Motor neuron (in vitro differentiated cells): ENCODE results near the gene TMC1. TPM values are rescaled to one million over a fixed set of nuclear protein-coding genes. Genes with fewer than 3 reads are reported as not detected.
"Not testable (repeated sequence)": the region's sequence is repeated elsewhere in the genome, so short reads cannot be mapped to it uniquely, and the experiment has no call there.

Experiments used
- ATAC-seq, 8 experiments: fragments of 200-7000 bp; cut with Tn5 transposase; replicated peaks in 6 of 8; 2 replicates each; pipeline ENCODE4 v1.8.0; 2021; ENCODE audit warnings: mild to moderate bottlenecking in 8 of 8, moderate library complexity in 8 of 8
- H3K27ac ChIP-seq, 2 donors: fragments of 250-450 bp; sonication (Bioruptor Pico); 2 replicates each; pipeline ENCODE4 v1.9.0; 2021; ENCODE audit warnings: antibody characterized with exemption in 2 of 2, mild to moderate bottlenecking in 2 of 2, moderate library complexity in 1 of 2
- H3K4me1 ChIP-seq, 2 donors: fragments of 250-450 bp; sonication (Bioruptor Pico); replicated peaks in 1 of 2; 2 replicates each; pipeline ENCODE4 v1.6.1; 2021; ENCODE audit warnings: antibody characterized with exemption in 2 of 2, mild to moderate bottlenecking in 2 of 2, moderate library complexity in 1 of 2
- H3K4me3 ChIP-seq, 5 donors: fragments of 250-450 bp; sonication (Bioruptor Pico); 2 replicates each; pipeline ENCODE4 v1.9.0; 2021; ENCODE audit warnings: antibody characterized with exemption in 5 of 5, mild to moderate bottlenecking in 5 of 5, moderate library complexity in 4 of 5
- WGBS, 10 experiments: fragments of 450-650 bp; shearing (Covaris generic); methylation state at CpG; one replicate each; pipeline ENCODE4 v1.0.0; 2022; 5-methylcytosine and 5-hydroxymethylcytosine counted together
- in situ Hi-C, 9 experiments: fragments of 400-800 bp; cut with MboI; loops; one replicate each; pipeline ENCODE4 v1.15.0; 2021; ENCODE audit warnings: low sequenced_read_pairs in 9 of 9, low pct_unique_long_range_greater_than_20kb in 2 of 9; ENCODE audit not compliant: unreplicated experiment in 9 of 9
- total RNA-seq, 8 experiments: library from RNA; unstranded; fragments of 300-600 nt; gene quantifications; 2 replicates each; pipeline versions ENCODE4 v1.2.3 to v1.2.4, GENCODE V29; 2022

Gene TMC1
- total RNA-seq, 8 experiments from 2014 or later = 0.18 to 7.6 (median 0.85) TPM

GRCh38 chr9:72529531-72529930 lies 8.1 kb downstream of the TMC1 start:
- WGBS, 10 experiments = 44 to 88% (median 73%) methylated on average over 1 of the region's 1 CpG; no CpG with 5 or more reads in 2 of the 10 experiments
- Histone ChIP-seq H3K4me1 (peaks cover 20 to 27% of the 10 kb centered on the region in 2 donors), H3K27ac (no peak overlapping the region), H3K4me3 (no peak overlapping the region)
- ATAC-seq = no peak
- in situ Hi-C loops = no loop called here

- peak in 1 of 8 experiments; percentile 67 for ATAC-seq
- Histone ChIP-seq H3K4me3 (no peak overlapping the region), H3K27ac (no peak overlapping the region), H3K4me1 (no peaks in the 10 kb centered on the region)
- WGBS, 10 experiments = 71 to 100% (median 82%) methylated on average over 1 of the region's 1 CpG; no CpG with 5 or more reads in 4 of the 10 experiments
- in situ Hi-C loops = no loop called here
Measured at GRCh38 chr9:72533322-72533721, 11.9 kb downstream of the TMC1 start.

- Histone ChIP-seq H3K4me3 (no peak overlapping the region), H3K4me1 (no peaks in the 10 kb centered on the region), H3K27ac (no peak overlapping the region)
- ATAC-seq = no peak
- WGBS, 10 experiments = 47 to 96% (median 72%) methylated on average over 2 to 4 of the region's 4 CpGs; no CpG with 5 or more reads in 1 of the 10 experiments
- in situ Hi-C loops = no loop called here
Measured at GRCh38 chr9:72534931-72535330, 13.5 kb downstream of the TMC1 start.

GRCh38 chr9:72537011-72537545 lies 15.7 kb downstream of the TMC1 start:
- in situ Hi-C loops = no loop called here
- no peaks in the 10 kb centered on the region for H3K4me1 ChIP-seq
- ATAC-seq = no peak
- no peak overlapping the region for H3K27ac ChIP-seq
- H3K4me3 ChIP-seq = no peak overlapping the region

GRCh38 chr9:72537671-72538070 lies 16.3 kb downstream of the TMC1 start:
- Histone ChIP-seq H3K4me1 (no peaks in the 10 kb centered on the region), H3K27ac (no peak overlapping the region), H3K4me3 (no peak overlapping the region)
- ATAC-seq = no peak
- 75 to 100% (median 100%) methylated on average over 1 of the region's 1 CpG; no CpG with 5 or more reads in 6 of the 10 experiments for WGBS, 10 experiments
- in situ Hi-C loops = no loop called here

- no peak overlapping the region for H3K27ac ChIP-seq
- ATAC-seq = no peak
- no peaks in the 10 kb centered on the region for H3K4me1 ChIP-seq
- in situ Hi-C loops = no loop called here
- no peak overlapping the region for H3K4me3 ChIP-seq
- 76 to 100% (median 88%) methylated on average over 1 to 4 of the region's 4 CpGs; no CpG with 5 or more reads in 1 of the 10 experiments for WGBS, 10 experiments
Measured at GRCh38 chr9:72538921-72539702, 17.7 kb downstream of the TMC1 start.

GRCh38 chr9:72539824-72540347 lies 18.5 kb downstream of the TMC1 start:
- in situ Hi-C loops = no loop called here
- Histone ChIP-seq H3K27ac (no peak overlapping the region), H3K4me1 (no peaks in the 10 kb centered on the region), H3K4me3 (no peak overlapping the region)
- ATAC-seq = peak in 3 of 8 experiments; percentile 34 to 79 (median 77)
- 68 to 100% (median 94%) methylated on average over 1 to 5 of the region's 6 CpGs; no CpG with 5 or more reads in 1 of the 10 experiments for WGBS, 10 experiments

- peak in 3 of 8 experiments; percentile 86 to 96 (median 88) for ATAC-seq
- H3K4me3 ChIP-seq = no peak overlapping the region
- 10 to 92% (median 49%) methylated on average over 3 to 6 of the region's 6 CpGs; no CpG with 5 or more reads in 1 of the 10 experiments for WGBS, 10 experiments
- in situ Hi-C loops = no loop called here
- no peaks in the 10 kb centered on the region for H3K4me1 ChIP-seq
- H3K27ac ChIP-seq = no peak overlapping the region
Measured at GRCh38 chr9:72540348-72540873, 19.0 kb downstream of the TMC1 start.

GRCh38 chr9:72542537-72542833 lies 21.1 kb downstream of the TMC1 start:
- H3K4me3 ChIP-seq, H3K27ac ChIP-seq, H3K4me1 ChIP-seq, in situ Hi-C loops: not testable (repeated sequence)
- ATAC-seq = peak in 2 of 8 experiments; percentile 10 to 57
- 52 to 100% (median 91%) methylated on average over 1 to 5 of the region's 5 CpGs; no CpG with 5 or more reads in 2 of the 10 experiments for WGBS, 10 experiments

- ATAC-seq = no peak
- no peak overlapping the region for H3K4me3 ChIP-seq
- no peaks in the 10 kb centered on the region for H3K4me1 ChIP-seq
- in situ Hi-C loops = no loop called here
- no peak overlapping the region for H3K27ac ChIP-seq
- 60 to 100% (median 100%) methylated on average over 1 of the region's 1 CpG; no CpG with 5 or more reads in 5 of the 10 experiments for WGBS, 10 experiments
Measured at GRCh38 chr9:72542917-72543316, 21.5 kb downstream of the TMC1 start.

- Histone ChIP-seq H3K4me1 (no peaks in the 10 kb centered on the region), H3K27ac (no peak overlapping the region), H3K4me3 (no peak overlapping the region)
- 50 to 100% (median 79%) methylated on average over 1 to 2 of the region's 2 CpGs; no CpG with 5 or more reads in 2 of the 10 experiments for WGBS, 10 experiments
- no peak for ATAC-seq
- in situ Hi-C loops = no loop called here
Measured at GRCh38 chr9:72551306-72551705, 29.9 kb downstream of the TMC1 start.

GRCh38 chr9:72552356-72552755 lies 30.9 kb downstream of the TMC1 start:
- Histone ChIP-seq H3K27ac (no peak overlapping the region), H3K4me3 (no peak overlapping the region), H3K4me1 (peaks cover 0 to under 1% of the 10 kb centered on the region in 2 donors)
- no peak for ATAC-seq
- 0 to 77% (median 30%) methylated on average over 1 of the region's 1 CpG; no CpG with 5 or more reads in 6 of the 10 experiments for WGBS, 10 experiments
- in situ Hi-C loops = no loop called here

GRCh38 chr9:72554221-72554641 lies 32.8 kb downstream of the TMC1 start:
- no peak overlapping the region for H3K4me3 ChIP-seq
- peaks cover 4 to 5% of the 10 kb centered on the region in 2 donors for H3K4me1 ChIP-seq
- no peak overlapping the region for H3K27ac ChIP-seq
- WGBS, 10 experiments = 0 to 100% (median 60%) methylated on average over 1 to 3 of the region's 3 CpGs
- ATAC-seq = peak in 3 of 8 experiments; percentile 74 to 94 (median 80)
- in situ Hi-C loops = no loop called here
